H1 (cell line): Measurements from ENCODE around the gene ARHGEF7. TPM values are rescaled to one million over a fixed set of nuclear protein-coding genes. Genes with fewer than 3 reads are reported as not detected.

ENCODE experiments used
- EGR1 ChIP-seq: IDR thresholded peaks from 2 replicates; pipeline ENCODE4 v1.6.1; 2011; ENCODE audit warnings: low read depth, low read length, borderline replicate concordance
- SAP30 ChIP-seq: fragments of 300-600 bp; sonication (generic); IDR thresholded peaks from 2 replicates; pipeline ENCODE4 v1.7.1; 2012; ENCODE audit warnings: low read length, moderate library complexity, mild to moderate bottlenecking, inconsistent platforms; ENCODE audit not compliant: insufficient read depth, insufficient replicate concordance
- polyA plus RNA-seq, 7 experiments: library from polyadenylated mRNA; depleted of rRNA in 3 of 7; stranded (reverse) in 5 of 7; unstranded in 2 of 7; fragments of >200 nt in 5 of 7; fragments of 200-250 nt in 2 of 7; gene quantifications; 1 replicate in 5 of 7; 2 replicates in 1 of 7; 4 replicates in 1 of 7; pipeline versions ENCODE4 v1.2.1 to v1.2.3, GENCODE V29; 2011 to 2013; ENCODE audit warnings: missing spikeins in 2 of 7, mixed read lengths in 2 of 7
- total RNA-seq: library from RNA; stranded (reverse); fragmentation: NEBNext Ultra II Directional; extraction: Animal tissue kit (Norgen Biotek cat#: 25700); gene quantifications from 2 replicates; pipeline ENCODE4 v1.2.1, GENCODE V29; 2021
- TF ChIP-seq, protein P1 (sequence below), 3 experiments: IDR thresholded peaks; 1 replicate in 2 of 3; 2 replicates in 1 of 3; pipeline versions ENCODE4 v1.5.1 to v1.6.1; 2011; ENCODE audit warnings: low read length in 3 of 3, mild to moderate bottlenecking in 3 of 3, inconsistent platforms in 2 of 3, low read depth in 1 of 3, moderate library complexity in 1 of 3; ENCODE audit not compliant: insufficient read depth in 1 of 3; ENCODE audit errors: control extremely low read depth in 1 of 3

Gene ARHGEF7
- total and polyA plus RNA-seq, 2 of the 8 experiments (the other 6 are each of a cell fraction or from before 2014, with no cell fraction given) = 26.2 to 56.5 TPM

DNA sequence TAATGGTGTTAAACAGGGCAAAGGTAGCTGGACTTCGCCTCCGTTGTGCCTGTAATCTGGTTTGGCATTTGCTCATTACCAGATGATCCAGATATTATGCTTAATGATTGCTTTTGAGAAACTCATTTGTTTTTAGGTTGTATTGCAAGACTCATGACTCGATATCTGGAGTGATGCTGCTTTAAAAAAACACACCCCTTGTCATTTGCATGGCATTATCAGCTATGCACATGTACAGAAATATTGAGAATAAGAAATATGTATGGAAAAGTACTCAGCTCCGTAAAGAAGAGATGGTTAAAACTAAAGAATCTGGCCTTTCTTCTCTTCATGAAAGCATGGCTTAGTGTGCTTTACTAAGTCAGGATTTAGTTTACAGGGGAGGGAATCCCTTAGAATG lies 95.0 kb downstream of the ARHGEF7 start (continued):
- TF ChIP-seq, protein P1, sequence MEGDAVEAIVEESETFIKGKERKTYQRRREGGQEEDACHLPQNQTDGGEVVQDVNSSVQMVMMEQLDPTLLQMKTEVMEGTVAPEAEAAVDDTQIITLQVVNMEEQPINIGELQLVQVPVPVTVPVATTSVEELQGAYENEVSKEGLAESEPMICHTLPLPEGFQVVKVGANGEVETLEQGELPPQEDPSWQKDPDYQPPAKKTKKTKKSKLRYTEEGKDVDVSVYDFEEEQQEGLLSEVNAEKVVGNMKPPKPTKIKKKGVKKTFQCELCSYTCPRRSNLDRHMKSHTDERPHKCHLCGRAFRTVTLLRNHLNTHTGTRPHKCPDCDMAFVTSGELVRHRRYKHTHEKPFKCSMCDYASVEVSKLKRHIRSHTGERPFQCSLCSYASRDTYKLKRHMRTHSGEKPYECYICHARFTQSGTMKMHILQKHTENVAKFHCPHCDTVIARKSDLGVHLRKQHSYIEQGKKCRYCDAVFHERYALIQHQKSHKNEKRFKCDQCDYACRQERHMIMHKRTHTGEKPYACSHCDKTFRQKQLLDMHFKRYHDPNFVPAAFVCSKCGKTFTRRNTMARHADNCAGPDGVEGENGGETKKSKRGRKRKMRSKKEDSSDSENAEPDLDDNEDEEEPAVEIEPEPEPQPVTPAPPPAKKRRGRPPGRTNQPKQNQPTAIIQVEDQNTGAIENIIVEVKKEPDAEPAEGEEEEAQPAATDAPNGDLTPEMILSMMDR (IDR thresholded peaks at IDR 0.05; ENCODE audit: control extremely low read depth in 1 of 3, insufficient read depth in 1 of 3, low read depth in 1 of 3, low read length in 3 of 3) = no peak
- TF ChIP-seq SAP30 = no peak
- TF ChIP-seq EGR1 = no peak
